HG03097 (cell line): Measurements from ENCODE around the gene ANOS1.

Source experiments
- ATAC-seq: cut with Tn5 transposase; IDR thresholded peaks from one replicate; pipeline ENCODE4 v1.9.1; 2021; ENCODE audit not compliant: unreplicated experiment, low FRiP score

Gene ANOS1

DNA sequence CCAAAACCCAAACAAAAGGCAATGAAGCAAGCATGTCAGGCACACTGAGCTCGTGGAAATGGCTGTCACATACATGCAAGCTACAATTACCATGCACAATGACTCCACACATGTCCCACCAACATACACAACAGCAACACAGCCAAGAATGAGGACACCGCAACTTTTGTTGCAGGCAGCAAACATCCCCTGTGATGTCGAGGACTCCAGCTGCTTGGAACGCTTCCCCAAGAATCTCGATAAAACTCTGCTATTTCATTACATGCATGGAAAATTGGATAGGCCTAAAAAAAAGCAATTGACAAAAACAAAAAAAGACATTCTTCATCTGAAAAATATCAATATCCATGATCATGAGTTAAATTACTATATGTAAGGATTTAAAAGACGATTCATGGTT is 11.8 kb downstream of the ANOS1 start:
- ATAC-seq: no peak

DNA sequence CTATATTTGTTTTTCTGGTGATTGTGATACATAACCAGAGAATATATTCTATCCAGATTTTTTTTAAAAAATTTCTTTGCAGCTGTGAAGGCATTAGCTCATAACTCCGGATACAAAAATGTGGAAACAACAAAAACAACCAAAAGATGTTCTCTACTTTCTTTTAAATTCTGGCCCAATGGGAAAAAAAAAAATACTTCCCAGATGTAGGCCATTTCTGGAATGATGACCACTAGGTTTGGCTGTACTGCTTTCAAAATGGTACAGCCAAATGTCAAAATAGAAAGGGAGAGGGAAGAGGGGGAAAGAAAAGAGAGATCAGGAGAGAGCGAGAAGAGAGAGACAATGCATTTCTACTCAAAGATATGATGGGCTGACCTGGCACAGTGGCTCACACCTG is 14.6 kb downstream of the ANOS1 start:
- ATAC-seq: no peak

DNA sequence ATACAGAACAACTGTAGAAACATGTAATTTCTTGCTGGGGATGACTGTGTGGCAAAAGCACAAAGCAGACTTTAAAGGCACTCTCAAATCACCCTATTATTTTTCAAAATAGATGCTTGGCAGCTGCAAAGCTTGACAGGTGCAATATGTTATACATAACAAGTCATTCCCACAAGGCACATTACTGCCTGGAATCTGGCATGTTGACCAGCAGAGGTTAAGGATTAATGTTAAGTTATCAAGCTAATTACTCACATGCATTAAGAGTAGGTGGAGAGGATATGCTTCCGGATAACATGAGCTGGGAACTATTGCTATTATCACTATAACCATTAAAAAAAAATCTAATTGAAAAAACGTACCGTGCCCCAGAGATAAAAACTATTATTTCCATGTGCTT is 17.8 kb downstream of the ANOS1 start:
- ATAC-seq: no peak

DNA sequence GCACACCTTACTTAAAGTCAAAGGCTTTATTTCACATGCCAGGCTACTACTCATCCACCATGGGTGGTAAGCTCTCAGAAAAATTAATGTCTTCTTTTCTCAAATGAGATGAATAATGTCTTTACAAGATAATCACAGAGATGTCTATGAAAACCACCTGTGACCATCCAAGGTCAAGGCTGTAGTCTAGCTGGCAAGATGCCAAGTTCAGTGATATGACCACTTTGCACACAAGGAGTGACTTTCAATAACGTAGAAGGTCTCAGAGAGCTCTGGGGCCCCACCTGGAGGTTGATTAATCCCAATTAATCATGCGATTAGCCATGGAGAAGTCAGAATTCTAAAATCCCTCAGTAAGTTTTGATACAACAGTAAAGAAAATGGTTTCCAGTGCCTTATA is 20.5 kb downstream of the ANOS1 start:
- no peak for ATAC-seq

DNA sequence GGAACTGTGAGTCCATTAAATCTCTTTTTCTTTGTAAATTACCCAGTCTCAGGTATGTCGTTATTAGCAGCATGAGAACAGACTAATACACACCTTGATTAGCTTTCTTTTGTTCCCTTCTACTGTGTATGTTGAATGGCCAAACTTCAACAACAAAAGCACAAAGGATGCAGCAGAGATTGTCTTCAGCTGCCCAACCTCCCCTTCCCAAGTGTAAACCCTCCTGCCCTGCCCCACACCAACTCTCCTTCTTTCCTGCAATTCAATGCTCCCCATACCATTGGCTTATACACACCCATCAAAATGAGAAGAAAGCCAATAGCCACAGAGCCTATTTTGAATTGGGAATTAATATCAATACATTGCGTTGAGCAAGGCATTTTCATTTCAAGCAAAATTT is 27.8 kb downstream of the ANOS1 start:
- ATAC-seq: no peak

DNA sequence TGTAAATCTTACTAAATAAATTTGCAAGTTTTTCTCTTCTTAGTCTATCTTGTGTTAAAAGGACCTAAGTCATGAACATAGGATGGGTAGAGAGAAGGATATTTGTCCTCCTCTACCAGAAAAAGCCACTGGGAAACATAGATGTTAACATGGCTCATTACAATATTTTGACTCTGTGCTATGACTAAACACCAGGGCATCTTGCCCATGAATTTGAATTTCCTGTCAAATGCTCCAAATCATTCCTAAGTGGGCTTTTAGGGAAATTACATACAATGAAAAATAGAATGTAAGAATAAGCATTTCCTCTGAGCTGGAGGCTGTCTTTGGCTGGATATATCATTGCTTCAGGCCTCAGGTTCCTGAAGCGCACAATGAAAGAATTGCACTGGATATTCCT is 39.1 kb downstream of the ANOS1 start:
- no peak for ATAC-seq

DNA sequence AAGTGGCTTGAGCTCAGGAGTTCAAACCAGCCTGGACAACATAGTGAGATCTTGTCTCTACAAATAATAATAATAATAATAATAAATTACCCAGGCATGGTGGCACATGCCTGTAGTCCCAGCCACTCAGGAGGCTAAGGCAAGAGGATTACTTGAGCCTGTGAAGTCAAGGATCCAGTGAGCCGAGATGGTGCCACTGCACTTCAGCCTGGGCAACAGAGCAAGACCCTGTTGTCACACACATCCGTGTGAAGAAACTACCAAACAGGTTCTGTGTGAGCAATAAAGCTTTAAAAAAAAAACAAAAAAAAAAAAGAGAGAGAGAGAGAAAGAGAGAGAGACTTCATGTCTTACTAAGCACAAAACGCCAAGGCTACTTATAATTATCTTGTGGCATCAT is 42.5 kb downstream of the ANOS1 start:
- ATAC-seq: no peak

DNA sequence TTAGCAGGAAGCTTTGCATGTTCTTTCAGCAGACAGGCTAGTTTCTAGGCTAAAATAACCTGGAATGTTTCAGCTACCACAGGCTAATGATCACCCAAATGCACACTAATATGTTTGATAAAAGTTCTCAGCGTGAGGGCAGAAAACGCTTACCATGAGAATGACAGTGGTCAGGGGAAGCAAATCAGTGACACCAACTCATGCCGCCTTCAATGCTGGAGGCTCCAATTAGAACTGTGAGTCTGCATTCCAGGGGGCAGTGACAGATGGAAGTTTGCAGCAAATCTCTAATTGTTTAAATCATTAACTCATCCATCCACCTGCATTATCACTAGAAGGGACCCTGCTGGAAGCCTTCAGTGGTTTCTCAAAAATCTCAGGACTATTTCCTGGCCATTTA is 43.2 kb downstream of the ANOS1 start:
- ATAC-seq: no peak

DNA sequence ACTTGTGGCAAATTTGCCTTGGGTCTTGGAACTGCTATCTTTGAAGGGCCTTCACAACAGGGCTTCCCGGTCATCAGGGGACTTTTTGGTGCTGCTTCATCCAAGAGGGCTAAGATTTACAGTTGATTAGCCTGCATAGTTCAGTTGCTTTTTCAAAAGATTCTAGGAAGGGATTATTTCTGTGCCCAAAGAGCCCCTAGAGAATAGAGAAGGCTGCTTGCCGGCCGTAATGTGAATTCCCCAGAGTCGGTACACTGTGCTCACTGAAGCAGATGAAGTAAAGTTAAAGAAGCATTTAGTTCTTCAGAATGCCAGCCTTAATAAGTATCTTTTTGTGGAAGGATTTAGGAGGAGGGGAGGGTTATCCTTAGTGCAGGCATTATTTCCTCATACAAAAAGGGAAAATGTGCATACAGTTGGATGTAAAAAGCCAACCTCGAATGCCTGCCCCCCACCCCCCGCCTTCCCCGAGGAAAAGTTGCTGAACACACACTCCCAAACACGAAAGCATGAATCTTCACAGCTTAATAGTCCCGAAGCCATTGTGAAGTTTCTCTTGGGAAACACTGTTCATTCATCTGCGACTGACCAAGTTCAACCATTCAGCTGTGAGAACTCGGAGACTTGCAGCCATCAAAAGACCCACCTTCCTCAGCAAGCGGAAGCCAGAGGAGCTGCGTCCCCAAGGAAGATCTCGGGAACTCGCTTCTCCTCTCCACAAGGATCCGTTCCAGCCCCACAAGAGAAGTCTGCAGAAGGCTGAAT is 47.6 kb downstream of the ANOS1 start:
- ATAC-seq: no peak

DNA sequence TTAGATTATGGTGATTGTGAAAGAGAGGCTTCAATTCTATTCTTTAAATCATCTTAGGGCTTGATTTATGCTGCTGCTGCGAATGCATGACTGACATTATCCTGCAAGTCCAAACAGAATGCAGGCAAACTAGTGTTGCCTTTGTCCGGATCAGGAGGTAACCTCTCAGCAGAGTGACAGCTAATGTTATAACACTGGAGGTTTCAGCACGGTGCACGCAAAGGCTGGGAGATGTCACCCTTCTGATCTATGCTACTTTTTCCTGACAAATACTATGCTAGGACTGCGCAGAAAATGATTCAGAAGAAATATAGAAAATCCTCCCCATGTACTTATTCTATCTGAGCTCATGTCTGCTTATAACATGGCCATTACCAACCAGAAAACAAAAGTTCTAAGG is 48.2 kb downstream of the ANOS1 start:
- ATAC-seq: no peak

DNA sequence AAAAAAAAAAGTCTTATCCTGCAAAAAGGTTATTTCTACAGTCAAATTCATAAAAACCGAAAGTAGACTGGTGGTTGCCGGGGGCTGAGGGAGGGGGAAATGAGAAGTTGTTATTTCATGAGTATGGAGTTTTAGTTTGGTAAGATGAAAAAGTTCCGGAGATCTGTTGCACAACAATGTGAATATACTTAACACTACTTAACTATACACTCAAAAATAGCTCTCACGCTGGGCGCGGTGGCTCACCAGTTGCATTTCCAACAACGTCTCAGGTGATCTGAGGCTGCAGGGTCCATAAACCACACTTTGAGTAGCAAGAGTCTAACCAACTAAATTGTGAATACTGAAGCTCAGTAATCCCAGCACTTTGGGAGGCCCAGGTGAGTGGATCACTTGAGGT is 52.4 kb downstream of the ANOS1 start:
- no peak for ATAC-seq

DNA sequence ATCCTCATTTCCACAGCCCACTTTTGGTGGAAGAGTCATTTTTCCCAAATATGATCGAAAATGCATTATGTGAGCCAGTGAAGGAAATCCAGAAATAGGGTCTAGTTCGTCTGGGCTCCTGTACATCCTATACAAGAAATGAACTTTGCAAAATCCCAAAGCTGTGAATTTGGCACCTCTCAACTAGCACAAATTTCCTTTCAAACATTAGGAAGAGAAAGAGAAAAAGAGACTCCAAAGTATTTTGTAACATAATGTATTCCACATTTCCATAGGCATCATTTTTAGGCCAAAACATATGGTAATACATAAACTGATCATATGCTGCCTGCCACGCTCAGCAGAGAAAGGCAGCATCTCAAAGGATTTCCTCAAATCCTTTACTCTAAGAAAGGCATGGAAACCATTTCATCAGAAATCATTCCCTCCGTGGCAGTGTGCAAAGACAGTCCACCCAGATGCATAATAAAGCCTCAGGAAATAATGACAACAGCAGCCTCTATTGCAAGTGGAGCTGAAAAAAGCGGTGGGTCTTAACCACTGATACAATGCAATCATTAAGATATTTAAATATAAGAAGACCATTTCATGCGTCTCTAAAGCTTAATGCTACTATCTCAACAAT is 56.8 kb downstream of the ANOS1 start:
- no peak for ATAC-seq

DNA sequence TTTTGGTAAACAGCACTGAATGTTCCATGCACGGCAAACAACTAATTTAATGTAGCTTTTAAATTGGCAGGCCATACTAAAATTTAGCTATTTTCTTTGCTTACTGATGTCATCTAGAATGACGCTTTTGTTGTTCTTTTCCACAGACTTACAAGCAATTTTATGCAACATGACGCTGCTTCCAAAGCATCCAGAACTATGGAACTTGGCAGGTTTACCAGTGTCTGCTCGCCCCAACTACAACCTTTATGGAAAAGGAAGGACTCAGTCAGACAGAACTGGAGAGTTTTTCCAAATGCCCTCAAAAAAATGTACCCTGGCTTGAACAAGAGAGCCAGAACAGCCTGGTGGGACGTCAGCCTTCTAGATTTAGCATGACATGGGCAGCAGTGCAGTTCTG is 58.7 kb downstream of the ANOS1 start:
- ATAC-seq: no peak

DNA sequence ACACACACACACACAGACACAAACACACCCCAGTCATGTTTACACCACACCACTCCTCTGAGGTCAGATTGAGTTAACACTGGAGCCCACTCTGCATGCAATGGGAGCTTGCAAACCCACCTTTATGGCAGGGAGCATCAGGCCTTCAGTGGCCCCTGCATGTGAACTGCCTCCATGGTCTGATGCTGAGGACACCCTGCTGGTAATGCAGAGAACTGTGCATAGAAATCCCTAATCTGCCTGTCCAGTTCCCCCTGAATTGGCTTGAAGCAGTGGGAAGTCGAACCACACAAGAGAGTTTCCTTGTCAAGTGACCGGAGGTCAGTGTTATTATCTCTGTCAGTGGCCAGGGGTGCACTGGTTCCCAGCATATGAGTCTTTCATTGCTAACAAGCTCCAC is 59.8 kb downstream of the ANOS1 start:
- ATAC-seq: no peak

DNA sequence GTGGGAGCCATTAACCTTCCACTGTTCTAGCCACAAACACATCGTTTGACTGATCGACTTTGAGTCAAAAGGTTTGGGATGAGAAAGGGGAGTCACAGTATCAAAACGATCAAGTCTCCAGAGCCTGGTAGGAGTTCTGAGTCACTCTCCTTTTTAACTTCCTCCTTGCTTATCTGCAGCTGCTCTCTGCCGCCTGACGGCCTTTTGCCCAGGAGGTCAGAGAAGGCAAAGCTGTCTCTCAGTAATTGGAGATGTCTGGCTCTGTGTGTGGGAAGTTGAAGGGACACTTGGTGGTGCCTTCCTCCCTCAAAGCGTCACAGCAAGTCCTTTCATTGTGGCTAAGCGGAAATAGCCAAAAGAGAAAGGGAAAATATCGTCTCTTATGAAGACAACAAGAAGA is 63.1 kb downstream of the ANOS1 start:
- ATAC-seq: no peak

DNA sequence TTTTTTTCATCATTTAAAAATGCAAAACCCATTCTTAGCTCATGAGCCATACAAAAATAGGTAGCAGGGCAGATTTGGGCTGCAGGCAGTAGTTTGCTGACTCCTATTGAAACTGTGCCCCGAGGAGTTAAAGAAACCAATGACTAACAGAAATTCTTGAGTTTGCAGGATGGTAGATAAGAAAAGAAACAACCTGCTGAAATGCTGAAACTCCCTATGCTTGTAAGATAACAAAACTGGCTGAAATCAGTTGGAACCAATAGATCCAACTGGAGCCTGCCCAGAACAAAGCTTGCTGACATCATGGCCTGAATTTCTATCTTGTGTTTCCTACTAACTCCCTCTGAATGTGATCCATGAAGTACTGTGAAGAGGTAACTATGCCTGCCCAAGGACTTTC is 68.6 kb downstream of the ANOS1 start:
- ATAC-seq: no peak

DNA sequence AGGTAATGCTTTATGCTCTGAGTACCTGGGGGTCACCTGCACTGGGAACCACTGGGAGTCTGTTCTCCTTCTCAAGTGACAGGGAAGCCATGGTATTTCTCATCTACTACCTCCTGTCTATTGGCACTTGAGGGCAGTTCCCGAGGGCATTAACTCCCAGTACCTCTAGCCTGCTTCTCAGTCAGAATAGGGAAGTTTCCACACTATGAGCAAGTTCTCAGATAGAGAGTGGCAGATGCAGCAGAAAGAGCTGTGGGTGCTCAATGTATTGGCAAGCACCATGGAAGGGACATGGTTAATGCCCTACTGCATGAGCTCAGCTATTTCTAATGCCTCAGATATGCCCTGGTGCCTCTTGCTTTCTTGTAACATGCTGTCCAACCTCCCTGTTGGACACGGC is 74.1 kb downstream of the ANOS1 start:
- ATAC-seq: no peak

DNA sequence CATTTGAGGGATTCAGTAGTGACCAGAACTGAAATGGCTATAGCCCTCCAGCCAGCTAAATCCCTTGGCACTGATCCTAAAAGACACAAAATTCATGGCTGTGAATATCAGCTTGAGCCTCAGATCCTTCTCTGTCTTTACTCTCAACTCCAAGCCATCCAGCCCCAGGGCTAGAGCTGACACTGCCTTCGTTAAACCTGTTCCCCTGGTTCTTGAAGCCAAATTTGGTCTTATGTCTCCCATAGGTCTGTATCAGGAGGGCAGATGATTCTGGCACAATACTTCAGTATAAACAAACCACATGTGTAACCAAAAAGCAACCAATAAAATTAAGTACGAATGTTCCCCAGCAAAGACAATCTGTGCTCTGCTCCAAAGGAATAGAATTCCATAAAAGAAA is 78.0 kb downstream of the ANOS1 start:
- ATAC-seq: no peak

DNA sequence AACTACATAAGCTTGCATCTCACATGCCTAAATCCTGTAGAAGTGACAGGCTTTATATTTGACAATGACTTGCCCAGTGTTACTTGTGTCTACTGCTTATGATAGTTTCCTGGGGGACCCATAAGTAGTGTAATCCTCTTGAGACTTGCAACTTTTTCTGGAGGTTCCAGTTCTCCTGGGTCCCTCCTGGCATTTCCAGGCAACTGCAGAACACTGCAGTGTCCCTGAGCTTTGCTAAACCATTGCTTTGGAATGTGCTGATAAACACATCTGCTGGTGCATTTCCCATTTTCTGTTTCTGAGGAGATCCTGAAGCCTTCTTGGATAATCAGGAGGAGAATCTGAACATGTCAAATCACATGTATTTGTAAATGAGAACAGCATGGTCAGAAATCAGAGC is 82.0 kb downstream of the ANOS1 start:
- ATAC-seq: no peak

DNA sequence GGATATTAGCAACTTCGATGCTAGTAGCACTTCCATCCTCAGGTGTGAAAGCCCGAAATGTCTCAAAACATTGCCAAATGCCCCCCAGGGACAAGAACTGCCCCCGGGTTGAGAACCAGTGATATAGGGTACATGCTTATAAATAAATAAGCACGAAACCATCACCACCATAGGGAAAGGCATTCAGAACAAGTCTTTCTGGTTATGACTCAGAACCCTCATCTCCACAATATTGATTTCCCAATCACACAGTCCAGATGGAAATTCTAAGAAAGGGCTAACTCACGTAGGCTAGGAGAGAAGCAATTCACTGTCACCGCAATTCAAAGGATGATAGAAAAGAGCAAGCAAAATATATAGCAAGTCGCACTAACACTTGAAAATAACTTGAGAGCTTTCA is 84.8 kb downstream of the ANOS1 start:
- no peak for ATAC-seq

DNA sequence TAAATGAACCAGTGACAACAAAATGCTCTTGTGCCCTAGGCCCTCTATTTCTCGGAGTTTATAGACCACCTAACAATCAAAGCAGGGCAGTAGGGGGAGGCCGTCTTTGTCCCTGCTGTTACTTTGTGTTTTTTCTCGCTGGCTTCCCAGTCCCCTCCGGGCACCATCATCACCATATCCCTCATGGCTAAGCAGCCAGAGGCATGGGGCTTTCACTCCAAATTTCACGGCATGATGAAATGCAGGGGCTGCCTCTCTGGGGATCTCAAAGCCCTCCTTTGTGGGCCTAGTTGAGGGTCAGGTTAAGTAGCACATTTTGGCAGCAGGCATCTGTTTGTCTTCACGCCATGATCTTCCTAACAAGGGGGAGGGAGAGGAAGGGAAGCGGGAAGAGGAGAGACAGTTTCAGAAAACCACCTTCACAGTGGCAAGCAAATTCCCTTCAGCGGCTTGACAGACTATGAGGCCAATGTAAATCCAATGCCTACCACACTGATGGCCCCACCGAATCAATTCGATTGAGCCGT is 91.9 kb downstream of the ANOS1 start:
- no peak for ATAC-seq

DNA sequence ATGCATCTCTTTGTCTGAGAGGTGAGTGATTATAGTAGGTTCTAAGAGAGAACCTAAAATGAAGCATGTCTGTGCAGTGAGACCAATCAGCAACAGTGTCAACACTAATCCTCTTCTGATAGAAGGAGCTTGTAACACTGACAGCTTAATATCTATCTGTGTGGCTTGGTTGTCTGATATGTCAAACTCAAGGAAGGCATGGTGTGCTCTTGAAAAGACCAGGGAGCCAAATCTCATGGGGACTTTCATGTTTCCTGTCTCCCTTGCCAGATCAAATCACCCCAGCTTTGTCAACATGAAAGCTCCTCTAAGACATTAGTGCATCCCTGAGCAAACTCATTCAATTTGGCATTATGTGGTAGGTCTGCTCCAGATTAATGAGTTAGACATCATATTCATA is 95.4 kb downstream of the ANOS1 start:
- ATAC-seq: no peak
